Stomach (tissue), 9 donors: Measurements from ENCODE around the gene UNC5A. TPM values are rescaled to one million over a fixed set of nuclear protein-coding genes. Genes with fewer than 3 reads are reported as not detected.

Experiments
- DNase-seq, 2 donors: peaks; one replicate each; pipeline versions ENCODE4 v3.0.0 to v3.0.0-alpha.2; 2013 to 2019
- H3K27ac ChIP-seq, 5 donors: fragments of 200-600 bp in 4 of 5; sonication (generic) in 4 of 5; one replicate each; pipeline ENCODE4 v1.5.1; 2013 to 2019; ENCODE audit warnings: mild to moderate bottlenecking in 1 of 5, moderate library complexity in 1 of 5
- H3K27me3 ChIP-seq, 3 donors: fragments of 200-600 bp; sonication (generic); one replicate each; pipeline ENCODE4 v1.5.1; 2017 to 2019; ENCODE audit warnings: mixed run types in 1 of 3
- H3K36me3 ChIP-seq, 4 donors: fragments of 200-600 bp; sonication (generic); 1 replicate in 3 of 4; 2 replicates in 1 of 4; pipeline ENCODE4 v1.5.1; 2016 to 2019
- H3K4me1 ChIP-seq, 4 donors: fragments of 200-600 bp; sonication (generic); one replicate each; pipeline ENCODE4 v1.5.1; 2016 to 2019
- H3K4me3 ChIP-seq, 4 donors: fragments of 200-600 bp; sonication (generic) in 3 of 4; one replicate each; pipeline ENCODE4 v1.5.1; 2016 to 2019; ENCODE audit warnings: mild to moderate bottlenecking in 1 of 4
- H3K9me3 ChIP-seq, 4 donors: fragments of 200-600 bp; sonication (generic); one replicate each; pipeline ENCODE4 v1.5.1; 2016 to 2019
- CTCF ChIP-seq, 7 experiments: fragments of 450-650 bp in 4 of 7; fragments of 200-600 bp in 3 of 7; sonication (generic) in 3 of 7; IDR thresholded peaks; one replicate each; pipeline ENCODE4 v1.5.1; 2016 to 2019; ENCODE audit warnings: antibody characterized with exemption in 7 of 7, control low read depth in 2 of 7, mild to moderate bottlenecking in 1 of 7
- EP300 ChIP-seq: sonication (generic); formaldehyde crosslinking; IDR thresholded peaks from one replicate; pipeline ENCODE4 v1.6.1; 2017; ENCODE audit warnings: antibody characterized with exemption
- POLR2A ChIP-seq, 4 donors: fragments of 450-650 bp; IDR thresholded peaks; one replicate each; pipeline ENCODE4 v1.6.1; 2016; ENCODE audit warnings: antibody characterized with exemption in 4 of 4, control low read depth in 2 of 4, mild to moderate bottlenecking in 1 of 4, moderate library complexity in 1 of 4
- POLR2AphosphoS5 ChIP-seq, 3 donors: sonication (generic); formaldehyde crosslinking; IDR thresholded peaks; one replicate each; pipeline ENCODE4 v1.6.1; 2016; ENCODE audit warnings: antibody characterized with exemption in 3 of 3
- WGBS, 5 donors: extraction: QIAGEN DNeasy Blood & Tissue Kit in 3 of 5; methylation state at CpG; one replicate each; pipeline versions ENCODE4 v1.1.5 to v1.1.7; 2013 to 2018; 5-methylcytosine and 5-hydroxymethylcytosine counted together
- intact Hi-C: fragments of 100-400 bp; cut with DNase I; formaldehyde crosslinking; loops from one replicate; pipeline ENCODE4 v1.15.1; 2023; ENCODE audit warnings: low total_unique reads
- polyA plus RNA-seq, 3 donors: library from polyadenylated mRNA; stranded (reverse); fragments of 200-250 nt; gene quantifications; one replicate each; pipeline ENCODE4 v1.2.3, GENCODE V29; 2013
- total RNA-seq, 5 donors: library from RNA; depleted of rRNA; stranded (reverse); fragments of >200 nt; gene quantifications; one replicate each; pipeline versions ENCODE4 v1.1.0 to v1.2.3, GENCODE V29; 2014 to 2016
- donor health status: healthy with polysubstance abuse.
- donor health status: Bipolar disorder and iron deficiency.
- donor health status: healthy.

The UNC5A gene
- total and polyA plus RNA-seq, 8 donors = 0.08 to 0.72 (median 0.46) TPM; not detected in 4

- TF ChIP-seq POLR2A (IDR thresholded peaks at IDR 0.05) (no peak), POLR2AphosphoS5 (IDR thresholded peaks at IDR 0.05) (no peak), CTCF (IDR thresholded peaks at IDR 0.05) (no peak), EP300 (no peak)
- peaks cover 0 to 47% (median 0%) of the 10 kb centered on the region in 3 donors for H3K27me3 ChIP-seq
- 77 to 81% (median 78%) methylated on average over 14 of the region's 14 CpGs for WGBS, 5 donors
- intact Hi-C loops = no loop called here
- no peak overlapping the region for H3K27ac ChIP-seq
- no peak overlapping the region for H3K4me3 ChIP-seq
- no peak for DNase-seq
- no peaks in the 10 kb centered on the region for H3K4me1 ChIP-seq
- no peaks in the 10 kb centered on the region for H3K9me3 ChIP-seq
- H3K36me3 ChIP-seq = no peaks in the 10 kb centered on the region
Observed at GRCh38 chr5:176827736-176828414, 17.5 kb downstream of the UNC5A start.

GRCh38 chr5:176829320-176829719 lies 19.0 kb downstream of the UNC5A start:
- H3K27me3 ChIP-seq = peaks cover 0 to 47% (median 3%) of the 10 kb centered on the region in 3 donors
- no peaks in the 10 kb centered on the region for H3K9me3 ChIP-seq
- H3K4me3 ChIP-seq = no peak overlapping the region
- no peak for DNase-seq
- no peaks in the 10 kb centered on the region for H3K4me1 ChIP-seq
- TF ChIP-seq POLR2AphosphoS5 (IDR thresholded peaks at IDR 0.05) (no peak), EP300 (no peak), POLR2A (IDR thresholded peaks at IDR 0.05) (no peak), CTCF (IDR thresholded peaks at IDR 0.05) (no peak)
- no peak overlapping the region for H3K27ac ChIP-seq
- intact Hi-C loops = no loop called here
- H3K36me3 ChIP-seq = no peaks in the 10 kb centered on the region
- WGBS, 5 donors = 85 to 91% (median 87%) methylated on average over 2 of the region's 2 CpGs

- H3K36me3 ChIP-seq = no peaks in the 10 kb centered on the region
- H3K27ac ChIP-seq = no peak overlapping the region
- intact Hi-C loops = no loop called here
- TF ChIP-seq POLR2A (IDR thresholded peaks at IDR 0.05) = no peak
- no peak for TF ChIP-seq EP300
- WGBS, 5 donors = 86 to 93% (median 90%) methylated on average over 22 to 23 of the region's 23 CpGs
- no peaks in the 10 kb centered on the region for H3K4me1 ChIP-seq
- no peaks in the 10 kb centered on the region for H3K9me3 ChIP-seq
- H3K27me3 ChIP-seq = peaks cover 0 to 56% (median 12%) of the 10 kb centered on the region in 3 donors
- no peak for DNase-seq
- H3K4me3 ChIP-seq = no peak overlapping the region
Observed at GRCh38 chr5:176830422-176830994, 20.1 kb downstream of the UNC5A start.

- no peak for DNase-seq
- intact Hi-C loops = no loop called here
- no peak overlapping the region for H3K4me3 ChIP-seq
- H3K36me3 ChIP-seq = no peaks in the 10 kb centered on the region
- H3K9me3 ChIP-seq = no peaks in the 10 kb centered on the region
- no peaks in the 10 kb centered on the region for H3K4me1 ChIP-seq
- H3K27me3 ChIP-seq = peaks cover 0 to 61% (median 12%) of the 10 kb centered on the region in 3 donors
- no peak for TF ChIP-seq EP300
- no peak for TF ChIP-seq POLR2A (IDR thresholded peaks at IDR 0.05)
- TF ChIP-seq POLR2AphosphoS5 (IDR thresholded peaks at IDR 0.05) = no peak
- TF ChIP-seq CTCF (IDR thresholded peaks at IDR 0.05) = no peak
- 33 to 42% (median 37%) methylated on average over 9 of the region's 9 CpGs for WGBS, 5 donors
- H3K27ac ChIP-seq = no peak overlapping the region
Observed at GRCh38 chr5:176830995-176831423, 20.6 kb downstream of the UNC5A start.

- Histone ChIP-seq H3K36me3 (no peaks in the 10 kb centered on the region), H3K9me3 (no peaks in the 10 kb centered on the region), H3K27me3 (peaks cover 0 to 65% (median 12%) of the 10 kb centered on the region in 3 donors), H3K4me1 (no peaks in the 10 kb centered on the region), H3K27ac (no peak overlapping the region), H3K4me3 (no peak overlapping the region)
- WGBS, 5 donors = 65 to 69% (median 67%) methylated on average over 8 of the region's 8 CpGs
- intact Hi-C loops = no loop called here
- TF ChIP-seq POLR2AphosphoS5 (IDR thresholded peaks at IDR 0.05) (no peak), CTCF (IDR thresholded peaks at IDR 0.05) (no peak)
- DNase-seq = no peak
Observed at GRCh38 chr5:176831425-176831824, 21.1 kb downstream of the UNC5A start.
